BE2C (cell line): ENCODE results near the gene RPRML.
"Not testable (repeated sequence)": the region's sequence is repeated elsewhere in the genome, so short reads cannot be mapped to it uniquely, and the experiment has no call there.

Experiments used
- DNase-seq: peaks from one replicate; pipeline ENCODE4 v3.0.0-alpha.2; 2020
- H3K27me3 ChIP-seq: fragments of 250-450 bp; sonication (Bioruptor Pico); 2 replicates; pipeline ENCODE4 v1.5.1; 2020; ENCODE audit warnings: mild to moderate bottlenecking
- H3K36me3 ChIP-seq: fragments of 250-450 bp; sonication (Bioruptor Pico); 2 replicates; pipeline ENCODE4 v1.5.1; 2020; ENCODE audit warnings: mild to moderate bottlenecking
- H3K4me1 ChIP-seq: fragments of 250-450 bp; sonication (Bioruptor Pico); 2 replicates; pipeline ENCODE4 v1.5.1; 2020
- H3K4me3 ChIP-seq: 2 replicates; pipeline ENCODE4 v1.5.1; 2011; ENCODE audit warnings: low read depth, low read length
- H3K9me3 ChIP-seq: fragments of 250-450 bp; sonication (Bioruptor Pico); 2 replicates; pipeline ENCODE4 v1.5.1; 2020
- TF ChIP-seq, protein P1 (sequence below): IDR thresholded peaks from 2 replicates; pipeline ENCODE4 v1.5.1; 2012; ENCODE audit warnings: mild to moderate bottlenecking, low read depth, low read length

The RPRML gene

DNA sequence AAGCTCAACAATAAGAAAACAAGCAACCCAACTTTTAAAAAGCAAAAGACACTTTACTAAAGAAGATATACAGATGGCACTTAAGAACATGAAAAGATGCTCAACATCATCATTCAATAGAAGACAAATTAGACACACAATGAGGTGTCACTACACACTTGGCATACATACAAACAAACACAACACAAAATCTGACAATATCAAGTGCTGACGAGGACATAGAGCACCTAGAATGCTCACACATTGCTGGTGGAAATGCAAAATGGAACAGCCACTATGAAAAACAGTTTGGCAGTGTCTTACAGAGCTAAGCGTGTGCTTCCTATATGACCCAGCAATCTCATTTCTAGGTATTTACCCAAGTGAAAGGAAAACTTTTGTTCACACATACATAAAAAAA lies 18.9 kb downstream of the RPRML start:
- H3K9me3 ChIP-seq = peaks cover 4% of the 10 kb centered on the region; the same call in 1 of the 2 replicates
- H3K27me3 ChIP-seq = peaks cover 21% of the 10 kb centered on the region
- no peak overlapping the region for H3K4me3 ChIP-seq
- H3K36me3 ChIP-seq = no peaks in the 10 kb centered on the region
- no peaks in the 10 kb centered on the region for H3K4me1 ChIP-seq
- no peak for DNase-seq
- TF ChIP-seq, protein P1, sequence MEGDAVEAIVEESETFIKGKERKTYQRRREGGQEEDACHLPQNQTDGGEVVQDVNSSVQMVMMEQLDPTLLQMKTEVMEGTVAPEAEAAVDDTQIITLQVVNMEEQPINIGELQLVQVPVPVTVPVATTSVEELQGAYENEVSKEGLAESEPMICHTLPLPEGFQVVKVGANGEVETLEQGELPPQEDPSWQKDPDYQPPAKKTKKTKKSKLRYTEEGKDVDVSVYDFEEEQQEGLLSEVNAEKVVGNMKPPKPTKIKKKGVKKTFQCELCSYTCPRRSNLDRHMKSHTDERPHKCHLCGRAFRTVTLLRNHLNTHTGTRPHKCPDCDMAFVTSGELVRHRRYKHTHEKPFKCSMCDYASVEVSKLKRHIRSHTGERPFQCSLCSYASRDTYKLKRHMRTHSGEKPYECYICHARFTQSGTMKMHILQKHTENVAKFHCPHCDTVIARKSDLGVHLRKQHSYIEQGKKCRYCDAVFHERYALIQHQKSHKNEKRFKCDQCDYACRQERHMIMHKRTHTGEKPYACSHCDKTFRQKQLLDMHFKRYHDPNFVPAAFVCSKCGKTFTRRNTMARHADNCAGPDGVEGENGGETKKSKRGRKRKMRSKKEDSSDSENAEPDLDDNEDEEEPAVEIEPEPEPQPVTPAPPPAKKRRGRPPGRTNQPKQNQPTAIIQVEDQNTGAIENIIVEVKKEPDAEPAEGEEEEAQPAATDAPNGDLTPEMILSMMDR = no peak

DNA sequence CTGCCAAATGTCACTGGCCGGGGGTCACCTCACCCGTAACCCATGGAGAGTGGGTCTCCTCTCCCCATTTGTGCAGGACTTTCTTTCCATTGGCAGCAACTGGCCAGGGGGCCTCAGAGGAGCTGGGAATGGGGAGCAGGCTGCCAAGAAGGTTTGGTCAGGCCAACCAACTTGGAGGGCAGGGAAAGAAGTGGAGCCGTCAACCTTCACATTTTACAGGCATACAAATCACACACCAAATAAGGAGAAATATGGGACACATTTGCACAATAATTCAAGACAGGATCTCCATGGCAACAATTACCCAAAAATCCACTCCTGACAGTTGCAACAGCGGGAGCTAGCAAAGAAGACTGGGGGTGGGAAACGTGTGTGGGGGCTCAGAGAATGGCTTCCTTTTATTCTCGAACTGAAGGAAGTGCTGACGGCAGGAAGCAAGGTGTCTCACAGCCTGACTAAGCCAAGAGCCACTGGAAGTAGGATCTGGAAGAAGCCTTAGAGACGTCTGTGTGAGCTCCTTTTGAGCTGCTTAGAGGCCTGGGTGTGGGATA lies 20.9 kb downstream of the RPRML start:
- DNase-seq = no peak
- Histone ChIP-seq H3K27me3 (peaks cover 21% of the 10 kb centered on the region), H3K4me1 (no peaks in the 10 kb centered on the region), H3K4me3 (no peak overlapping the region), H3K36me3 (no peaks in the 10 kb centered on the region), H3K9me3 (peaks cover 4% of the 10 kb centered on the region; the same call in 1 of the 2 replicates)
- TF ChIP-seq, protein P1 = no peak

DNA sequence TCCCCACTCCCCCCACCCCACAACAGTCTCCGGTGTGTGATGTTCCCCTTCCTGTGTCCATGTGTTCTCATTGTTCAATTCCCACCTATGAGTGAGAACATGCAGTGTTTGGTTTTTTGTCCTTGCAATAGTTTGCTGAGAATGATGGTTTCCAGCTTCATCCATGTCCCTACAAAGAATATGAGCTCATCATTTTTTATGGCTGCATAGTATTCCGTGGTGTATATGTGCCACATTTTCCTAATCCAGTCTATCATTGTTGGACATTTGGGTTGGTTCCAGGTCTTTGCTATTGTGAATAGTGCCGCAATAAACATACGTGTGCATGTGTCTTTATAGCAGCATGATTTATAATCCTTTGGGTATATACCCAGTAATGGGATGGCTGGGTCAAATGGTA lies 25.9 kb downstream of the RPRML start:
- DNase-seq, H3K9me3 ChIP-seq, H3K36me3 ChIP-seq, H3K4me3 ChIP-seq, H3K4me1 ChIP-seq: not testable (repeated sequence)
- H3K27me3 ChIP-seq = peaks cover 38% of the 10 kb centered on the region

DNA sequence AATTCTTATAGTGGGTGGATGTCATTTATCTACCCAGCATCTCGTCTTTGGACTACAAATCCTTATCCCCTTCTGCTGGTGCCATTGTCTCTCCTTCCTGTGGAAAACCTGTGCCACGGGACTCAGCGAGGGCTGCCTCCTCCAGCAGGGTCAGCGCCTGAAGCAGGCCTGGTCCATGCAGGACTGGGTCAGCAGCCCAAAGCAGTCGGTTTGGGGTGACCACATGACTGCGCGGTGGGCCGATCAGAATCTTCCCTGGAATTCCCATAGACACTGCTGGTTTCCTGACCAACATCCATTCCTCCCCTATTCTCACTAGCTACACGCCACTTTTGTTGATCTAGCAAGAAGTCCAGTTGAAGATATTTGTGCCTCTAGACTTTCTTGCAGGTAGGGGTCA lies 26.9 kb downstream of the RPRML start:
- Histone ChIP-seq H3K36me3 (no peaks in the 10 kb centered on the region), H3K4me3 (no peak overlapping the region), H3K4me1 (peaks cover 8% of the 10 kb centered on the region; the same call in 1 of the 2 replicates), H3K9me3 (no peaks in the 10 kb centered on the region), H3K27me3 (peaks cover 27% of the 10 kb centered on the region)
- TF ChIP-seq, protein P1 = no peak
- no peak for DNase-seq

DNA sequence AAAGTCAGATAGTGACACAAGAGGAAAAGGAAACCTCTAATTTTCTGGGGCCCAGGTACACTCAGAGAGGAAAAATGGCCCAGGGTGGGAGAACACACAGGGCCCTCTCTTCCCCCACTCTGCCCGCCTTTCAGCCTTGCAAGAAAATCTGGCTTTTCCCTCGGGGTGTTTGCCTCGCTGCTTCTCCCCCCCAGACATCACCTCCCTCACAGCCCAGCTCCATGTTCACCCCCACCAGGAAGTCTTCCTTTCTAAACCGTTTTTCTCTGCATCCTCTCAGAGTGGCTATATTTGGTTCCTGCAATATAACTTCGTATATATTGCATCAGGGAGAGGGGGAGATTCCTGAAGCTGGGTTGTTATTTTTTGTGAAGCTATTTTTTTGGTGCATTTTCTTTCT lies 27.3 kb downstream of the RPRML start:
- TF ChIP-seq, protein P1 = no peak
- Histone ChIP-seq H3K27me3 (peaks cover 27% of the 10 kb centered on the region), H3K4me3 (no peak overlapping the region), H3K36me3 (no peaks in the 10 kb centered on the region), H3K9me3 (no peaks in the 10 kb centered on the region), H3K4me1 (peaks cover 8% of the 10 kb centered on the region; the same call in 1 of the 2 replicates)
- DNase-seq = no peak

DNA sequence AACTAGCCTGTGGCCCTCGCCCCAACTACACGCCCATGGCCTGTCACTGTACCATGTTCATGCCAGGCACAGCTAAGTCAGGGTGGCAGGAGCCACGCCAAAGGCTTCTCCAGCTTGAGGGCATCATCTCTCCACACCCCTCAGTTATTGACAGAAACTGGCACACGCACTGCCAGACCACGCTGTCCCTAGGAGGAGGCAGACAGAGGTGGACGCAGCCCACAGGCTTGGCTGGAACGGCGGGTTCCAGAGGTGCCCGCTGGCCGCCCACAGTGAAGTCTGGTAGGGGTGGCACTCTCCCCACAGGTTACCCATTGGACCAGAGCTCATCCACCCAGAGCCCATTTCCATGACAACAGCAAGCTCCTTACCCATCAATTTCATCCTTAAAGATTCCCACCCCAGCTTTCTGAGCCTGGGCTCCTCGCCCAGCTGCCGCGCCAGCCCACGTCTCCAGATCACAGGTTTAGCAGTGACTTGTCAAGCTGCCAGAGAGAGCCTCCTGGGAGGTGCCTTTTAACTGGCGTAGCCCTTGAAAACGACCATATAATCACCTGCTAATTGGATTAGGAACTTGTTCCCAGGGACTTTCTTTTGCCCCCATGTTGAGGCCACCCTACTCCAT lies 27.9 kb downstream of the RPRML start:
- TF ChIP-seq, protein P1 = no peak
- Histone ChIP-seq H3K4me3 (no peak overlapping the region), H3K36me3 (no peaks in the 10 kb centered on the region), H3K4me1 (peaks cover 8% of the 10 kb centered on the region; the same call in 1 of the 2 replicates), H3K9me3 (no peaks in the 10 kb centered on the region), H3K27me3 (peaks cover 27% of the 10 kb centered on the region)
- peak; percentile 70 for DNase-seq
